ENCODE results near the gene PFKFB2. TPM values are rescaled to one million over a fixed set of nuclear protein-coding genes. Genes with fewer than 3 reads are reported as not detected.

PFKFB2 gene
- total RNA-seq, 6 experiments from 2014 or later = 2.5 to 7.0 (median 3.2) TPM

DNA sequence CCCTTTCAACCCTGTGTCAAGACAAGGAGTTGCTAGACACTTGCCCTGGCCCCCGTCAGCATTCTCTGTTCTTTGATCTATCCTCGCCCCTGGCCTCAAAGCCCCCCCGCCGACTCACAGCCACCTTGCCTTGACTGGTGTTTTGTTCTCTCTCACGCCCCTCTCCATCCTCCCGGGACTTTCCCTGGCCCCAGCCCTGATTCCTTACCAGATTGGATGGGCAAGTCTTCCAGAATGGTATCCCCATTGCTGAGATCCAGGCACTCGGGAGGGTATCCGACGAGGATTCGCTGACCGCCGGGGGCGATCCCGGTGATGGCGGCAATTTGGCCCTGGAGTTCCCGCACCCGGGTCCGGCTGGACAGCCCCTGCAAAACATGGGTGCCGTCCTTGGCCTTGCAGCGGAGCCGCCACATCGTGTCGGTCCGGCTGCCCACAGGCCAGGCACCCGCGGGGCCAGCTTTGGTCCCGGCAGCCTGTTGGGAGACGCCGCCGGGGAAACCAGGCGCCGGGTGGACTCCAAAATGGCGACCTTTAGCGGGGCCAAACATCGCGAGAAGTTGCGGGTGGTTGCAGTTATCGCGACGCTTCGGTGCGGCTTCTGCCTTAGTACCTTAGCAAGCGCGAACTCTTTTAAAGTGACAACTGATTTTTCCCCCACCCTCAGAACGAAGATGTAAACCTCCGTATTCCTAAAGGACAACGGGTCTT, 2.4 kb upstream of the PFKFB2 start:
- no peak for TF ChIP-seq CTCF (IDR thresholded peaks at IDR 0.05)
- Mint-ChIP-seq H3K4me1 (ENCODE audit: low read depth) (peaks cover 66% of the 10 kb centered on the region), H3K9me3 (no peaks in the 10 kb centered on the region), H3K36me3 (ENCODE audit: low read depth) (peaks cover 34% of the 10 kb centered on the region), H3K27ac (peak overlapping the region; percentile 96), H3K4me3 (peak overlapping the region; percentile 97), H3K27me3 (ENCODE audit: insufficient read depth) (peaks cover 7% of the 10 kb centered on the region)
- peak; percentile 90 for DNase-seq

- peaks cover 31% of the 10 kb centered on the region for H3K36me3 Mint-ChIP-seq (ENCODE audit: low read depth)
- peak; percentile 94 for DNase-seq
- H3K27ac Mint-ChIP-seq = peak within 1 kb of the TSS; percentile 96
- no peaks in the 10 kb centered on the region for H3K9me3 Mint-ChIP-seq
- peaks cover 8% of the 10 kb centered on the region for H3K27me3 Mint-ChIP-seq (ENCODE audit: insufficient read depth)
- peaks cover 59% of the 10 kb centered on the region for H3K4me1 Mint-ChIP-seq (ENCODE audit: low read depth)
- peak within 1 kb of the TSS; percentile 97 for H3K4me3 Mint-ChIP-seq
- TF ChIP-seq CTCF (IDR thresholded peaks at IDR 0.05) = no peak
Measured at GRCh38 chr1:207051191-207051943, 1.7 kb upstream of the PFKFB2 start, which contains the start of gene YOD1. Gene YOD1 (minus strand): TSS chr1:207051208. CDS start chr1:207051030, 178 bp downstream.

DNA sequence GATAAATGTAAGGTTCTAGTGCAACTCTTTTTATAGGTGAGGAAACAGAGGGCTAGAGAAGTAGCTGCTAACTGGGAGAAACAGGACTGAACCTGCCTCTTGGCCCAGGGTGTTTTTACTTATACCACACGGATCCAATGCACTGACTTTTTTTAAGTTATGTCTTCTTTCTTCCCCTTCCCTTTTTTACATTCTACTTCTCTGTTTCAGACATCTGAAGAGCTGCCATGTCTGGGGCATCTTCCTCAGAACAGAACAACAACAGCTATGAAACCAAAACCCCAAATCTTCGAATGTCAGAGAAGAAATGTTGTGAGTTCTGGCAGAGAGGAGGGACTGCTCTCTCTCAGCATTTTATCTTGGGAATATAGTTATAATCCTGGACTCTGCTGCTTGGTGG, 1.4 kb downstream of the PFKFB2 start:
- no peak overlapping the region for H3K27ac Mint-ChIP-seq
- H3K27me3 Mint-ChIP-seq (ENCODE audit: insufficient read depth) = peaks cover 10% of the 10 kb centered on the region
- peaks cover 9% of the 10 kb centered on the region for H3K36me3 Mint-ChIP-seq (ENCODE audit: low read depth)
- no peak for TF ChIP-seq CTCF (IDR thresholded peaks at IDR 0.05)
- no peak for DNase-seq
- H3K4me1 Mint-ChIP-seq (ENCODE audit: low read depth) = peaks cover 29% of the 10 kb centered on the region
- no peak overlapping the region for H3K4me3 Mint-ChIP-seq
- H3K9me3 Mint-ChIP-seq = no peaks in the 10 kb centered on the region

- H3K4me1 Mint-ChIP-seq (ENCODE audit: low read depth) = peaks cover 25% of the 10 kb centered on the region
- DNase-seq = no peak
- no peak overlapping the region for H3K4me3 Mint-ChIP-seq
- H3K9me3 Mint-ChIP-seq = no peaks in the 10 kb centered on the region
- no peak for TF ChIP-seq CTCF (IDR thresholded peaks at IDR 0.05)
- H3K27ac Mint-ChIP-seq = no peak overlapping the region
- H3K27me3 Mint-ChIP-seq (ENCODE audit: insufficient read depth) = peaks cover 10% of the 10 kb centered on the region
- no peaks in the 10 kb centered on the region; the same call in 1 of the 2 replicates for H3K36me3 Mint-ChIP-seq (ENCODE audit: low read depth)
Measured at GRCh38 chr1:207055386-207056001, 2.4 kb downstream of the PFKFB2 start.

- no peaks in the 10 kb centered on the region for H3K9me3 Mint-ChIP-seq
- H3K4me3 Mint-ChIP-seq = no peak overlapping the region
- TF ChIP-seq CTCF (IDR thresholded peaks at IDR 0.05) = no peak
- H3K27me3 Mint-ChIP-seq (ENCODE audit: insufficient read depth) = peaks cover 10% of the 10 kb centered on the region
- no peak overlapping the region for H3K27ac Mint-ChIP-seq
- peaks cover 17% of the 10 kb centered on the region for H3K4me1 Mint-ChIP-seq (ENCODE audit: low read depth)
- no peaks in the 10 kb centered on the region for H3K36me3 Mint-ChIP-seq (ENCODE audit: low read depth)
- no peak for DNase-seq
Measured at GRCh38 chr1:207056673-207057072, 3.6 kb downstream of the PFKFB2 start.
